Kidney epithelial cell (primary cell): ENCODE data around the gene TTLL12. TPM values are rescaled to one million over a fixed set of nuclear protein-coding genes. Genes with fewer than 3 reads are reported as not detected.

Source experiments
- DNase-seq: peaks from one replicate; pipeline ENCODE4 v3.0.0-alpha.2; 2010; ENCODE audit warnings: low read depth
- H3K27me3 ChIP-seq: 2 replicates; pipeline ENCODE4 v1.6.0; 2011; ENCODE audit warnings: low read length; ENCODE audit not compliant: control insufficient read depth, insufficient read depth
- H3K36me3 ChIP-seq: 2 replicates; pipeline ENCODE4 v1.5.1; 2011; ENCODE audit warnings: low read length; ENCODE audit not compliant: control insufficient read depth, insufficient read depth
- H3K4me3 ChIP-seq: 2 replicates; pipeline ENCODE4 v1.5.1; 2011; ENCODE audit warnings: low read depth, mild to moderate bottlenecking, control low read depth, low read length
- total RNA-seq: library from RNA; depleted of rRNA; stranded (reverse); fragments of >200 nt; gene quantifications from 2 replicates; pipeline ENCODE4 v1.2.3, GENCODE V29; 2015
- TF ChIP-seq, protein P1 (sequence below): IDR thresholded peaks from 2 replicates; pipeline ENCODE4 v1.5.1; 2011; ENCODE audit warnings: mild to moderate bottlenecking, moderate library complexity, low read length, control low read depth, inconsistent platforms; ENCODE audit not compliant: insufficient read depth, poor library complexity, severe bottlenecking

The TTLL12 gene
- total RNA-seq, 1 donor from 2014 or later = 46.2 TPM

DNA sequence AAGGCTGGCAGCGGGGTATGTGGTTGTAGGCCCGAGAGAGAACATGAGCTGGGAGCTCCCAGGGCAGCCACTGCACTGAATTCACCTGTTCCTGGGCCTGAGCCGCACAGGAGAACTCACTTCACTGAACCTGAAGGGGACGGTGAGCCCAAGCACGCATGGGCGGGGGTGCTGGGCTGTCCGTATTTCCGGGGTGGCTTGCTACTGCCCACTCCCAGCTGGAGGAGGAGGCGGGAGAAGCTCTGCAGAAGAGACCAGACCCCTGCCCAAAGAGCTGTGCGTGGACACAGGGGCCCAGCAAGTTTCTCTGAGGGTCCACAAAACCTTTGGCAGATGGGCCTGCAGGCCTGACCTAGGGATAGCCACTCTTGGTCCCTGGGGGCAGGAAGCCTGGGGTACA is 4.8 kb downstream of the TTLL12 start:
- peaks cover 8% of the 10 kb centered on the region for H3K36me3 ChIP-seq
- TF ChIP-seq, protein P1, sequence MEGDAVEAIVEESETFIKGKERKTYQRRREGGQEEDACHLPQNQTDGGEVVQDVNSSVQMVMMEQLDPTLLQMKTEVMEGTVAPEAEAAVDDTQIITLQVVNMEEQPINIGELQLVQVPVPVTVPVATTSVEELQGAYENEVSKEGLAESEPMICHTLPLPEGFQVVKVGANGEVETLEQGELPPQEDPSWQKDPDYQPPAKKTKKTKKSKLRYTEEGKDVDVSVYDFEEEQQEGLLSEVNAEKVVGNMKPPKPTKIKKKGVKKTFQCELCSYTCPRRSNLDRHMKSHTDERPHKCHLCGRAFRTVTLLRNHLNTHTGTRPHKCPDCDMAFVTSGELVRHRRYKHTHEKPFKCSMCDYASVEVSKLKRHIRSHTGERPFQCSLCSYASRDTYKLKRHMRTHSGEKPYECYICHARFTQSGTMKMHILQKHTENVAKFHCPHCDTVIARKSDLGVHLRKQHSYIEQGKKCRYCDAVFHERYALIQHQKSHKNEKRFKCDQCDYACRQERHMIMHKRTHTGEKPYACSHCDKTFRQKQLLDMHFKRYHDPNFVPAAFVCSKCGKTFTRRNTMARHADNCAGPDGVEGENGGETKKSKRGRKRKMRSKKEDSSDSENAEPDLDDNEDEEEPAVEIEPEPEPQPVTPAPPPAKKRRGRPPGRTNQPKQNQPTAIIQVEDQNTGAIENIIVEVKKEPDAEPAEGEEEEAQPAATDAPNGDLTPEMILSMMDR = no peak
- DNase-seq = no peak
- no peaks in the 10 kb centered on the region for H3K27me3 ChIP-seq
- no peak overlapping the region for H3K4me3 ChIP-seq

DNA sequence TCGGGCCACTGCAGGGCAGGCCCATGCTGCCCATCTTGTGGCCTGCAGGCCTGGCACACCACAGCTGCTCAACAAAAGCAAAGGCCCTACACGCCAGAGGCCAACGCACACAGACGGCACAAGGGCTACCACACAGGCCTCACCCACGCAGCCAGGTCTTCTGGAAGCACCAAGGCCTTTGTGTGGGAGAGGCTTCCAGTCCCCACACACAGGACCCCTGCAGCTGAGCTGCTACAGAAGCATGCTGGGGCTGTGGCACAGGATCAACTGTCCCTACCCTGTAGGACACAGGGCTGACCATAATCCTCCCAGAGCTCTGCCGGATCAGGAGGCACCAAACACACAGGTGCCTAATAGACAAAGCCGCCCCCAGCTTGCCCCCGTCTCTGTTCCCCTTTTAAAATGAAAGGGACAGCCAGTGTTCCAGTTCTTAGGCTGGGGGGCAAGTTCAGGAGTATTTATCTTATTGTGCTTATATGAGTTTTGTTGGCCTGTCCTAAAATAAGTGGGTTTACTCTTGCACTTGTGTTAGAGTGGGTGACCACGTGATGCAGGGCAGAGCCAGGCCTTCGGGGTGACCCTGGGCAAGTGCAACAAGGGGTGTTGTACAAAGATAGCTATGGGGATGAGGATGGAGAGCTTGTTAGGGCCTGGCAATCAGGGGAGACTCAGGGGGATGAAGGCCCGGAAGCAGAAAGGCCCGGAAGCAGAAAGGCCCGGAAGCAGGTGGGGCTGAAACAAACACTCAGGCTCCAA is 5.4 kb downstream of the TTLL12 start:
- no peaks in the 10 kb centered on the region for H3K27me3 ChIP-seq
- TF ChIP-seq, protein P1 = no peak
- no peak for DNase-seq
- H3K36me3 ChIP-seq = peaks cover 8% of the 10 kb centered on the region
- no peak overlapping the region for H3K4me3 ChIP-seq

DNA sequence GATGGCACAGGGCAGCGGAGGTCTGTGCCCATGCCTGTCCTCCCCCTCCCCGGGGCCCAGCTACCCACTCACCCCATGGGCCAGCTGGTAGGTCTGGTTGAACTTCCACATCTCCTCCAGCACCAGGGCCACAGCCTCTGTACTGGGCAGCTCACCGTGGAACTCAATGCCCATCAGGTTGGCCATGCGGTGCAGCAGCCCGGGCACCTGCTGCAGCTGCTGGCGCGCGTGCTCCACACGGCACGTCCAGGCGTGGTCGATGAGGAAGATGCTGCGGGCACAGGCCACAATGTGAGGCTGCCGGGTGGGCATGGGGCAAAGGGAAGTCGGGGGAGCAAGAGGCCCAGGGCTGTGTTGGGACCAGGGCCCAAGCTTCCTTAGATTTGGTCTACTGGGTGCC is 6.3 kb downstream of the TTLL12 start:
- Histone ChIP-seq H3K36me3 (peaks cover 8% of the 10 kb centered on the region), H3K27me3 (no peaks in the 10 kb centered on the region), H3K4me3 (no peak overlapping the region)
- DNase-seq = no peak
- TF ChIP-seq, protein P1 = no peak

DNA sequence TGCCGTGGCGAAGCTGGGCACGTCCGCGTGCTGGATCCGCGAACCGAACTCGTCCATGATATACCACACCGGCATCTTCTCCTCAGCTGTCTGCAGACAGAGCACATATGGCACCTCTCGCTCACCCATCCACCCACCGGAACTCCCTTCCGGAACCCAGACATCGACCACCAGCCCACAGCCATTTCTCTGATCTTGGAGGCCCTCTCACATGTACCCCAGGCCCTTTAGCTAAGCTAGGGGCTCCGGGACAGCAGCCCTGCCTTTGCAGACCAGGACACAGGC is 7.1 kb downstream of the TTLL12 start:
- DNase-seq = no peak
- TF ChIP-seq, protein P1 = no peak
- Histone ChIP-seq H3K36me3 (peaks cover 8% of the 10 kb centered on the region), H3K27me3 (no peaks in the 10 kb centered on the region), H3K4me3 (no peak overlapping the region)

DNA sequence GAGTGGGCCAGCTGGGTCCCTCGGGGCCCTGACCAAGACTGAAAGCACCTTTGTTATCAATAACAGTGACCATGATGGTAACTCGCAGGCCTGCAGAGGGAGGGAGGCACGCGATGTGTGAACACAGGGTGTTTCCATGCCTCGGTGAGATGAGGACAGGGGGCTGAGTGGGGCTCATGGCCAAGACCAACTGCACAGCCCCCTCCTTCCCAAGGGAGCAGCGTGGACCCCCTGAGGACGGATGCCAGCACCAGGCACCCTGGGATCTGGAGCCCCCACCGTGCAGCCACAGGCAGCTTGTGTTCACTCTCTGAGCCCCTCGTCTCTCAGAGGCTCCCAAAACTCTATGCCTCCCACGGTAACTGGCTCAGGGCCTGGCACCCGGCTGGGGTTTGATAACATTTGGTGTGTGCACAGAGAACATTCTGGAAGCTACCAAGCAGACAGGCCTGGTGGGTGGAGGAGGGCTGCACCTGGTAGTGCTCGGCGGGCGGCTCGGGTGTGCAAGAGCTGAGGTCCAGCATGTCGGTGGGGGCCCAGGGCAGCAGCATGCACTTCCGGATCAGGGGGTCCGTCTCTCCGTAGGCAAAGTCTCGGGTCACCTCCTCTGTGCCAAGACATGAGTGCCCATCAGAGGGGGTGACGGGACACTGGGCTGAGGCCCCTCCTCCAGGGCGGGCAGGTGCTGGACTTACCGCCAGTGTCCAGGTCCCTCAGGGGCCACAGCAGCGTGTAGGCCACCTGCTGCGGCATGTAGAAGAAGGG is 7.6 kb downstream of the TTLL12 start:
- TF ChIP-seq, protein P1 = no peak
- Histone ChIP-seq H3K27me3 (no peaks in the 10 kb centered on the region), H3K4me3 (no peak overlapping the region), H3K36me3 (peaks cover 8% of the 10 kb centered on the region)
- no peak for DNase-seq
